ENCODE measurements around the gene KIAA1586.

The KIAA1586 gene

GRCh38 chr6:57097596-57097995, 51.1 kb downstream of the KIAA1586 start:
- Histone ChIP-seq H3K4me2 (ENCODE audit: low read length) (no peak overlapping the region), H3K27ac (ENCODE audit: low read depth, low read length) (no peak overlapping the region), H3K79me2 (ENCODE audit: control insufficient read depth, low read length) (peaks cover 91% of the 10 kb centered on the region), H3K4me1 (ENCODE audit: control insufficient read depth, low read length) (peaks cover 5% of the 10 kb centered on the region), H3K9me2 (replicated peaks; ENCODE audit: control insufficient read depth, low read length) (no peaks in the 10 kb centered on the region), H3K9me3 (ENCODE audit: control insufficient read depth, insufficient read depth, low read length) (no peaks in the 10 kb centered on the region), H4K20me1 (ENCODE audit: control insufficient read depth, insufficient read depth, low read depth, low read length) (peaks cover 6% of the 10 kb centered on the region; the same call in 1 of the 2 replicates), H3K4me3 (ENCODE audit: low read length) (no peak overlapping the region), H3K36me3 (ENCODE audit: control insufficient read depth, low read length) (peaks cover 76% of the 10 kb centered on the region), H3K27me3 (ENCODE audit: control insufficient read depth, low read length) (no peaks in the 10 kb centered on the region), H3F3A (ENCODE audit: control insufficient read depth, insufficient read depth) (no peaks in the 10 kb centered on the region)
- TF ChIP-seq CTCF (IDR thresholded peaks at IDR 0.05; ENCODE audit: low read depth, low read length, poor library complexity, severe bottlenecking) = no peak
- no peak for TF ChIP-seq EZH2phosphoT487 (IDR thresholded peaks at IDR 0.05; ENCODE audit: borderline replicate concordance, low read length)

DNA sequence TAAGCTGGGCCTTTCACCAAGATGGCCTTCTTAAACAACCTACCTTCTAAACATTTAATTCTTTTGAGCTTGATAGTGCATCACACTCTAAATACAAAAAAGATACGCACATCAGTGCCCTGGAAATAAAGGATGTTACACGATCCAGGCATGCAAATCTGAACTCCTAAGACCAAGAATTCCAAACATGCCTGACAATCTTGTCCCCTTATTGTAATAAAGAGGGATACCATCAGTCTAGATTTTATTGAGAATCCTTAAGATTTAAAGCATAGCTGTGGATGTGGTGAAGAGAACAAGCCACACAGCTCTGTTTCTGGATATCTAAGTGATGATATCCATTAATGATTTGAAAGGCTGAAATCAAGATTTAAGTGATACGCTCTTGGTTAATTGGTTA, 56.5 kb downstream of the KIAA1586 start:
- H3K4me3 ChIP-seq (ENCODE audit: low read length) = no peak overlapping the region
- H3K4me1 ChIP-seq (ENCODE audit: control insufficient read depth, low read length) = peaks cover 6% of the 10 kb centered on the region
- H3K9me3 ChIP-seq (ENCODE audit: control insufficient read depth, insufficient read depth, low read length) = no peaks in the 10 kb centered on the region
- no peak overlapping the region for H3K4me2 ChIP-seq (ENCODE audit: low read length)
- peaks cover under 1% of the 10 kb centered on the region; the same call in 1 of the 2 replicates for H3F3A ChIP-seq (ENCODE audit: control insufficient read depth, insufficient read depth)
- peaks cover 75% of the 10 kb centered on the region for H3K79me2 ChIP-seq (ENCODE audit: control insufficient read depth, low read length)
- TF ChIP-seq CTCF (IDR thresholded peaks at IDR 0.05; ENCODE audit: low read depth, low read length, poor library complexity, severe bottlenecking) (no peak), EZH2phosphoT487 (IDR thresholded peaks at IDR 0.05; ENCODE audit: borderline replicate concordance, low read length) (no peak)
- H4K20me1 ChIP-seq (ENCODE audit: control insufficient read depth, insufficient read depth, low read depth, low read length) = 0 out of 2 replicates have a peak, but pooled peaks cover under 1% of the 10 kb centered on the region
- H3K9me2 ChIP-seq (replicated peaks; ENCODE audit: control insufficient read depth, low read length) = no peaks in the 10 kb centered on the region
- peaks cover 70% of the 10 kb centered on the region for H3K36me3 ChIP-seq (ENCODE audit: control insufficient read depth, low read length)
- H3K27ac ChIP-seq (ENCODE audit: low read depth, low read length) = no peak overlapping the region
- no peaks in the 10 kb centered on the region for H3K27me3 ChIP-seq (ENCODE audit: control insufficient read depth, low read length)

- Histone ChIP-seq H3F3A (ENCODE audit: control insufficient read depth, insufficient read depth) (peaks cover 7% of the 10 kb centered on the region), H3K9me3 (ENCODE audit: control insufficient read depth, insufficient read depth, low read length) (no peaks in the 10 kb centered on the region), H3K9me2 (replicated peaks; ENCODE audit: control insufficient read depth, low read length) (no peaks in the 10 kb centered on the region), H3K27me3 (ENCODE audit: control insufficient read depth, low read length) (no peaks in the 10 kb centered on the region), H4K20me1 (ENCODE audit: control insufficient read depth, insufficient read depth, low read depth, low read length) (0 out of 2 replicates have a peak, but pooled peaks cover 4% of the 10 kb centered on the region), H3K4me1 (ENCODE audit: control insufficient read depth, low read length) (peaks cover 19% of the 10 kb centered on the region), H3K27ac (ENCODE audit: low read depth, low read length) (no peak overlapping the region), H3K79me2 (ENCODE audit: control insufficient read depth, low read length) (peaks cover 75% of the 10 kb centered on the region), H3K36me3 (ENCODE audit: control insufficient read depth, low read length) (peaks cover 66% of the 10 kb centered on the region), H3K4me3 (ENCODE audit: low read length) (no peak overlapping the region), H3K4me2 (ENCODE audit: low read length) (no peak overlapping the region)
- TF ChIP-seq CTCF (IDR thresholded peaks at IDR 0.05; ENCODE audit: low read depth, low read length, poor library complexity, severe bottlenecking) = no peak
Measured at GRCh38 chr6:57104336-57104735, 57.8 kb downstream of the KIAA1586 start.
